PC-9 (cell line): ENCODE results near the gene JMJD6.

Experiments used
- CTCF ChIP-seq: fragments of 200-600 bp; sonication (generic); conservative IDR thresholded peaks from 2 replicates; pipeline ENCODE4 v1.6.1; 2017; ENCODE audit warnings: mixed run types, antibody characterized with exemption, mild to moderate bottlenecking, moderate library complexity
- EZH2 ChIP-seq: fragments of 200-600 bp; sonication (generic); IDR thresholded peaks from 2 replicates; pipeline ENCODE4 v1.8.0; 2017; ENCODE audit warnings: antibody characterized with exemption, low read depth

DNA sequence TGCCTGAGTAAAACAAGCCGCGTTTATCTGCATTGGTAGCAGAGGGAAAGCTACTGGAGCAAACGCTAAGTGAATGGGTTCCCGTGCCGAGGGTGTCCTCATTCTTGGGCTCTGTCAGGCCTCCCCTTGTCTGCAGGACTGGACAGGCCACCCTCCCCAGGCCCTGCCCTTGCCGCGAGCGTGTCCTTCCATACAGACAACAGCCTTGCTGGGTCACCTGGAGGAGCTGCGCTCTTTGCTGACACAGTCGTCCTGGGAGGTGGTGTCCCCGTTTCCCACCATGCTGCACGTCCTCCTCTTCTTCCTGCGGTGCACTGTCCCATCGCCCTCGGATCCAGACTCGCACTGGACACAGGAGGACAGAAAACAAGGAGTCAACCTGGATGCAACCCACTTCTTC is 7.9 kb downstream of the JMJD6 start:
- TF ChIP-seq CTCF (no peak), EZH2 (no peak)
